SU-DHL-6 (cell line): ENCODE measurements around the gene JUNB.

Experiments
- H2AFZ ChIP-seq: fragments of 200-600 bp; sonication (generic); 2 replicates; pipeline ENCODE4 v1.6.1; 2014; ENCODE audit warnings: low read depth, mild to moderate bottlenecking, moderate library complexity, mixed read lengths, antibody characterized with exemption, low read length; ENCODE audit not compliant: severe bottlenecking
- H3F3A ChIP-seq: fragments of 200-600 bp; shearing (Covaris generic); 2 replicates; pipeline ENCODE4 v1.6.0; 2016; ENCODE audit warnings: antibody characterized with exemption, mild to moderate bottlenecking; ENCODE audit not compliant: insufficient read depth
- H3K27ac ChIP-seq: fragments of 200-600 bp; sonication (generic); 2 replicates; pipeline ENCODE4 v1.5.1; 2016; ENCODE audit warnings: low read depth, mild to moderate bottlenecking, low read length, moderate library complexity, mixed read lengths
- H3K27me3 ChIP-seq: fragments of 200-600 bp; sonication (generic), shearing (Covaris generic); 2 replicates; pipeline ENCODE4 v1.6.0; 2014; ENCODE audit warnings: mild to moderate bottlenecking, low read length
- H3K36me3 ChIP-seq: fragments of 200-600 bp; sonication (generic); 2 replicates; pipeline ENCODE4 v1.6.1; 2014; ENCODE audit warnings: mild to moderate bottlenecking, low read length, mixed read lengths
- H3K4me2 ChIP-seq: fragments of 300-600, 200-600 bp; shearing (Covaris generic), sonication (generic); 2 replicates; pipeline ENCODE4 v1.6.0; 2014; ENCODE audit warnings: low read length, low read depth, mild to moderate bottlenecking; ENCODE audit not compliant: poor library complexity, severe bottlenecking
- H3K4me3 ChIP-seq: fragments of 200-600 bp; sonication (generic); 2 replicates; pipeline ENCODE4 v1.5.1; 2014; ENCODE audit warnings: antibody characterized with exemption, low read length, mild to moderate bottlenecking, mixed read lengths; ENCODE audit not compliant: insufficient read depth, poor library complexity, severe bottlenecking
- H3K79me2 ChIP-seq: fragments of 200-600 bp; sonication (generic); 2 replicates; pipeline ENCODE4 v1.6.1; 2014; ENCODE audit warnings: mild to moderate bottlenecking, low read length, moderate library complexity; ENCODE audit not compliant: insufficient read depth
- H3K9ac ChIP-seq: fragments of 200-600 bp; sonication (generic); 2 replicates; pipeline ENCODE4 v1.7.0; 2014; ENCODE audit warnings: mild to moderate bottlenecking, low read length
- H3K9me2 ChIP-seq: fragments of 200-600 bp; sonication (generic); replicated peaks from 2 replicates; pipeline ENCODE4 v1.6.1; 2014; ENCODE audit warnings: low read length; ENCODE audit not compliant: insufficient read depth
- H3K9me3 ChIP-seq: fragments of 200-600 bp; sonication (generic); 2 replicates; pipeline ENCODE4 v1.6.1; 2014; ENCODE audit warnings: low read length, mixed read lengths; ENCODE audit not compliant: insufficient read depth
- H4K20me1 ChIP-seq: fragments of 200-600 bp; sonication (generic); 2 replicates; pipeline ENCODE4 v1.6.1; 2014; ENCODE audit warnings: low read depth, mild to moderate bottlenecking, antibody characterized with exemption, low read length, moderate library complexity, mixed read lengths
- EZH2phosphoT487 ChIP-seq: fragments of 200-600 bp; sonication (generic), shearing (Covaris generic); conservative IDR thresholded peaks from 2 replicates; pipeline ENCODE4 v1.6.1; 2018; ENCODE audit warnings: mild to moderate bottlenecking, antibody characterized with exemption, low read length, moderate library complexity, mixed read lengths
- TF ChIP-seq, protein P1 (sequence below): fragments of 200-600 bp; sonication (generic); IDR thresholded peaks from one replicate; pipeline ENCODE4 v1.5.1; 2017; ENCODE audit warnings: antibody characterized with exemption, mild to moderate bottlenecking, low read length, moderate library complexity; ENCODE audit not compliant: insufficient read depth, poor library complexity, severe bottlenecking

JUNB gene

GRCh38 chr19:12833738-12834565 lies 42.7 kb downstream of the JUNB start:
- no peak for TF ChIP-seq EZH2phosphoT487
- H3K9me2 ChIP-seq, result no peaks in the 10 kb centered on the region
- H3K27me3 ChIP-seq, result no peaks in the 10 kb centered on the region
- peak overlapping the region; percentile 81 for H3K4me3 ChIP-seq
- peak overlapping the region; percentile 94 for H2AFZ ChIP-seq
- no peaks in the 10 kb centered on the region for H3K79me2 ChIP-seq
- H3F3A ChIP-seq, result peaks cover 13% of the 10 kb centered on the region
- no peaks in the 10 kb centered on the region for H3K36me3 ChIP-seq
- H3K9me3 ChIP-seq, result no peaks in the 10 kb centered on the region
- peak overlapping the region; percentile 71 for H3K9ac ChIP-seq
- H4K20me1 ChIP-seq, result no peaks in the 10 kb centered on the region
- H3K4me2 ChIP-seq, result peak overlapping the region; percentile 60
- no peak overlapping the region for H3K27ac ChIP-seq

- no peaks in the 10 kb centered on the region for H3K79me2 ChIP-seq
- TF ChIP-seq, protein P1, sequence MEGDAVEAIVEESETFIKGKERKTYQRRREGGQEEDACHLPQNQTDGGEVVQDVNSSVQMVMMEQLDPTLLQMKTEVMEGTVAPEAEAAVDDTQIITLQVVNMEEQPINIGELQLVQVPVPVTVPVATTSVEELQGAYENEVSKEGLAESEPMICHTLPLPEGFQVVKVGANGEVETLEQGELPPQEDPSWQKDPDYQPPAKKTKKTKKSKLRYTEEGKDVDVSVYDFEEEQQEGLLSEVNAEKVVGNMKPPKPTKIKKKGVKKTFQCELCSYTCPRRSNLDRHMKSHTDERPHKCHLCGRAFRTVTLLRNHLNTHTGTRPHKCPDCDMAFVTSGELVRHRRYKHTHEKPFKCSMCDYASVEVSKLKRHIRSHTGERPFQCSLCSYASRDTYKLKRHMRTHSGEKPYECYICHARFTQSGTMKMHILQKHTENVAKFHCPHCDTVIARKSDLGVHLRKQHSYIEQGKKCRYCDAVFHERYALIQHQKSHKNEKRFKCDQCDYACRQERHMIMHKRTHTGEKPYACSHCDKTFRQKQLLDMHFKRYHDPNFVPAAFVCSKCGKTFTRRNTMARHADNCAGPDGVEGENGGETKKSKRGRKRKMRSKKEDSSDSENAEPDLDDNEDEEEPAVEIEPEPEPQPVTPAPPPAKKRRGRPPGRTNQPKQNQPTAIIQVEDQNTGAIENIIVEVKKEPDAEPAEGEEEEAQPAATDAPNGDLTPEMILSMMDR, result no peak
- TF ChIP-seq EZH2phosphoT487, result no peak
- H3K9me2 ChIP-seq, result no peaks in the 10 kb centered on the region
- H3K4me2 ChIP-seq, result peak within 1 kb of the TSS; percentile 69
- H2AFZ ChIP-seq, result peak within 1 kb of the TSS; percentile 94
- peaks cover 19% of the 10 kb centered on the region for H3F3A ChIP-seq
- peak within 1 kb of the TSS; percentile 71 for H3K9ac ChIP-seq
- H3K36me3 ChIP-seq, result no peaks in the 10 kb centered on the region
- H3K27me3 ChIP-seq, result no peaks in the 10 kb centered on the region
- peak within 1 kb of the TSS; percentile 81 for H3K4me3 ChIP-seq
- H3K27ac ChIP-seq, result no peak within 1 kb of the TSS
- H4K20me1 ChIP-seq, result no peaks in the 10 kb centered on the region
- H3K9me3 ChIP-seq, result no peaks in the 10 kb centered on the region
These were observed 43.3 kb downstream of the JUNB start, which contains the start of gene RTBDN for GRCh38 chr19:12834566-12834943. RTBDN (minus strand) TSS chr19:12834579; CDS start chr19:12829979, 4,600 bp downstream.

DNA sequence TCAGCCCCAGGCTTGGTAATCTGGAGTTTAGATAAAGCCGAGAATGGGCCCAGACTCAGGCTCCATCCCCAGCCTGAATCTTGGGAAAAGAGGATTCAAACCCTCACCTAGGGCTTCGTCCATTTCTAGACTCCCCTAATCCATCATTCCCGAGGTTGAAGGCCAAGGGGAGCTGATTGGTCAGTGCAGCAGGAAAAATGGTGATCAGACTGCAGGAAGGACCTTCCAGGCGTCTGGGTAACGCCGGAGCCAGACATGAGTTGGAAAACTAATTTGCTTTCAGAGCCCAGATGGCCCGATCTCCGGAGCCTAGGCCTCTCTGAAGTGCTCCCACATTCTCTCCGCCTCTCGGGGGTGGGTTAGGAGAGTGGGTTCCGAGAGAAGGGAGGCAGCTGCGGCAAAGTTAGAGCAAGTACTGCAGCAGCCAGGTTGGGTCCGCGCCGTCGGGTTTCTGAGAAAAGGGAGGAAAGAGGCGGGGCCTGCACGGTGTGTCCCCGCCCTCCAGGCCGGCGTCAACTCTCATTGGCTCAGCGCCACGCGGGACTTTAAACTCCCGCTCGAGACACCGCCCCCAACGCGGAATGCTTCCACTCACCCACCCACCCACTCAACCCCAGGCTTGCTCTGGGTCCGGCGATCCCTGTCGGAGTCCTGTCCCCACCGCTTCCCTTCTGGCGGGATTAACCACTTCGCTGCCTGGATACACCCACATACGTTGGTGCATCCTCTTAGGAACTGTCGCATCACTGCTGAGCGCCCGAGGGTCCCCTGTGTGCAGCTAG lies 43.9 kb downstream of the JUNB start:
- H3K27ac ChIP-seq, result no peak overlapping the region
- H3K9me3 ChIP-seq, result no peaks in the 10 kb centered on the region
- H2AFZ ChIP-seq, result no peak overlapping the region
- no peaks in the 10 kb centered on the region for H3K9me2 ChIP-seq
- no peaks in the 10 kb centered on the region for H4K20me1 ChIP-seq
- H3K27me3 ChIP-seq, result no peaks in the 10 kb centered on the region
- H3K4me2 ChIP-seq, result peak overlapping the region; percentile 60
- no peaks in the 10 kb centered on the region for H3K36me3 ChIP-seq
- H3K9ac ChIP-seq, result peak overlapping the region; percentile 71; the same call in 1 of the 2 replicates
- H3K4me3 ChIP-seq, result no peak overlapping the region
- TF ChIP-seq EZH2phosphoT487, result no peak
- TF ChIP-seq, protein P1, result no peak
- H3K79me2 ChIP-seq, result 0 out of 2 replicates have a peak, but pooled peaks cover 3% of the 10 kb centered on the region
- H3F3A ChIP-seq, result peaks cover 25% of the 10 kb centered on the region
